GM12801 (cell line): ENCODE results near the gene SGSH.

Experiments used
- TF ChIP-seq, protein P1 (sequence below): IDR thresholded peaks from one replicate; pipeline ENCODE4 v1.5.1; 2011; ENCODE audit warnings: control low read depth; ENCODE audit not compliant: insufficient read length; ENCODE audit errors: extremely low read depth

The SGSH gene

DNA sequence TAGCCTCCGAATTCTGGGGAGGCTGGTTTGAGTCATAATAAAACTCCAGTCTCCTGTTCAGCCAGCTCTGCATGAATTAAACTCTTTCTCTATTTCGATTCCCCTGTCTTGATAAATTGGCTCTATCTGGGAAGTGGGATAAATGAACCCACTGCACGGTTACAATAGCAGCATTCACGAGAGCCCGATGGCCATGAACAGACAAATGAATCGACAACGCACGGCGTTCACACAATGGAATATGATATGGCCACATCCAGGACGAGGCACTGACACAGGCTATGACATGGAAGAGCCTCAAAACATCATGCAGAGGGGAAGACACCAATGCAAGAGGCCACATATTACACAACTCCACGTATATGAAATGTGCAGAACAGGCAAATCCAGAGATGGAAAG lies 55.9 kb downstream of the SGSH start:
- TF ChIP-seq, protein P1, sequence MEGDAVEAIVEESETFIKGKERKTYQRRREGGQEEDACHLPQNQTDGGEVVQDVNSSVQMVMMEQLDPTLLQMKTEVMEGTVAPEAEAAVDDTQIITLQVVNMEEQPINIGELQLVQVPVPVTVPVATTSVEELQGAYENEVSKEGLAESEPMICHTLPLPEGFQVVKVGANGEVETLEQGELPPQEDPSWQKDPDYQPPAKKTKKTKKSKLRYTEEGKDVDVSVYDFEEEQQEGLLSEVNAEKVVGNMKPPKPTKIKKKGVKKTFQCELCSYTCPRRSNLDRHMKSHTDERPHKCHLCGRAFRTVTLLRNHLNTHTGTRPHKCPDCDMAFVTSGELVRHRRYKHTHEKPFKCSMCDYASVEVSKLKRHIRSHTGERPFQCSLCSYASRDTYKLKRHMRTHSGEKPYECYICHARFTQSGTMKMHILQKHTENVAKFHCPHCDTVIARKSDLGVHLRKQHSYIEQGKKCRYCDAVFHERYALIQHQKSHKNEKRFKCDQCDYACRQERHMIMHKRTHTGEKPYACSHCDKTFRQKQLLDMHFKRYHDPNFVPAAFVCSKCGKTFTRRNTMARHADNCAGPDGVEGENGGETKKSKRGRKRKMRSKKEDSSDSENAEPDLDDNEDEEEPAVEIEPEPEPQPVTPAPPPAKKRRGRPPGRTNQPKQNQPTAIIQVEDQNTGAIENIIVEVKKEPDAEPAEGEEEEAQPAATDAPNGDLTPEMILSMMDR: no peak

DNA sequence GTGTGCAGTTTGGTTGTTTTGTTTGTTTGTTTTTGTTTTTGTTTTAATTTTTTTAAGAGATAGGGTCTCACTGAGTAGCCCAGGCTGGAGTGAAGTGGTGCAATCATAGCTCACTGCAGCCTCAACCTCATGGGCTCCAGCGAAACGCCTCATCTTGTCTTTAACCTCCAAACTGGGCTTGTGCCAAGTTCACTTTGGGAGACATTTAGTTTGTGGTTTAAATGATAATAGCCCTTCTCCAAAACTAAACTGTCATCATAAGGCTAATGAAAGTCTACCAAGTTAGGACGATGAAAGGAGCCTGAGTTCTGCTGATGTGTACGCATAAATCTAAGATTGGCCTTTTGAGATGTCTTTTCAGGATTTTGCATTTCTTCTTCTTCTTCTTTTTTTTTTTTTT lies 56.8 kb downstream of the SGSH start:
- TF ChIP-seq, protein P1: no peak

DNA sequence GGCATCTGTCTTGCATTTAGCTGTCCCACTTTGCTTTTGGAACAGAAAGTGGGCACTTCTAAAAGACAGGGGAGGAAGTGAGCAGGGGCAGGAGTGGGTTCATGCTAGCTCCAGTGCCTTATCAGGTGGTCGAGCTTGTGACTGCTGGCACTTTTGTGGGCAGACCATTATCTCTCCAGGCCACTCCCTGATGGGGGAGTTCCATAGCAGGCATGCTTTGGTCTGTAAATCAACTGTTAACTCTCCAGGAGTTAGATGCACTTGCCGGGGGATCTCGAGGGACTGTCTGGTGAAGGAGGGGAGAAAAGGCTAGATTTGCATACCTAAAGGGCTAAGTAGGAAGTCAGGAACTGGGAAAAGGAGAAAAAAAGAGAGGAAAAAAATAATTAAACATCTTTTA lies 59.6 kb downstream of the SGSH start:
- TF ChIP-seq, protein P1: no peak
